Fibroblast of skin of right biceps (primary cell): Measurements from ENCODE around the gene CACNA1H.

Experiments
- DNase-seq: peaks from one replicate; pipeline ENCODE4 v3.0.0-alpha.2; 2013

Gene CACNA1H

GRCh38 chr16:1123525-1124230 is 29.2 kb upstream of the CACNA1H start:
- no peak for DNase-seq

GRCh38 chr16:1124291-1124690 is 28.6 kb upstream of the CACNA1H start:
- DNase-seq, result no peak

- no peak for DNase-seq
Observed at GRCh38 chr16:1124795-1125194, 28.1 kb upstream of the CACNA1H start.

- peak; percentile 9 for DNase-seq
Observed at GRCh38 chr16:1125471-1125870, 27.4 kb upstream of the CACNA1H start.

GRCh38 chr16:1126044-1126443 is 26.9 kb upstream of the CACNA1H start:
- DNase-seq, result no peak

- DNase-seq, result no peak
Observed at GRCh38 chr16:1126586-1126985, 26.3 kb upstream of the CACNA1H start.

GRCh38 chr16:1127101-1127500 is 25.8 kb upstream of the CACNA1H start:
- DNase-seq, result no peak

GRCh38 chr16:1127971-1128715 is 24.8 kb upstream of the CACNA1H start:
- no peak for DNase-seq

- no peak for DNase-seq
Observed at GRCh38 chr16:1129106-1129960, 23.6 kb upstream of the CACNA1H start.

- DNase-seq, result no peak
Observed at GRCh38 chr16:1130382-1130781, 22.5 kb upstream of the CACNA1H start.

GRCh38 chr16:1131378-1131994 is 21.4 kb upstream of the CACNA1H start:
- no peak for DNase-seq

- no peak for DNase-seq
Observed at GRCh38 chr16:1132431-1132830, 20.5 kb upstream of the CACNA1H start.

GRCh38 chr16:1133271-1133670 is 19.6 kb upstream of the CACNA1H start:
- no peak for DNase-seq

- no peak for DNase-seq
Observed at GRCh38 chr16:1133810-1134520, 18.9 kb upstream of the CACNA1H start.

- DNase-seq, result no peak
Observed at GRCh38 chr16:1134776-1135458, 18.0 kb upstream of the CACNA1H start.

- DNase-seq, result no peak
Observed at GRCh38 chr16:1135459-1135825, 17.5 kb upstream of the CACNA1H start.

GRCh38 chr16:1137604-1138003 is 15.3 kb upstream of the CACNA1H start:
- peak; percentile 51 for DNase-seq

GRCh38 chr16:1140582-1141162 is 12.2 kb upstream of the CACNA1H start:
- DNase-seq, result no peak

- no peak for DNase-seq
Observed at GRCh38 chr16:1141191-1141590, 11.7 kb upstream of the CACNA1H start.

GRCh38 chr16:1141716-1142115 is 11.2 kb upstream of the CACNA1H start:
- no peak for DNase-seq

GRCh38 chr16:1142911-1143310 is 10.0 kb upstream of the CACNA1H start:
- no peak for DNase-seq
